Pancreas (tissue), 10 donors: ENCODE measurements around the gene MYOF. TPM values are rescaled to one million over a fixed set of nuclear protein-coding genes. Genes with fewer than 3 reads are reported as not detected.

Source experiments
- ATAC-seq, 4 donors: fragments of 200-7000 bp; cut with Tn5 transposase; one replicate each; pipeline versions ENCODE4 v1.8.0 to v1.9.1; 2020; ENCODE audit warnings: mild to moderate bottlenecking in 4 of 4, moderate library complexity in 4 of 4
- DNase-seq, 6 donors: peaks; one replicate each; pipeline ENCODE4 v3.0.0-alpha.2; 2020
- FAIRE-seq: peaks from 2 replicates; lab custom pipeline; 2012; peaks lifted over from hg19 to GRCh38; lab: Jason Lieb, UNC
- H3K27ac ChIP-seq, 4 donors: fragments of 200-600 bp; sonication (generic); 1 replicate in 3 of 4; 2 replicates in 1 of 4; pipeline versions ENCODE4 v1.5.0 to v1.8.0; 2020
- H3K27me3 ChIP-seq, 4 donors: fragments of 200-600 bp; one replicate each; pipeline ENCODE4 v1.8.0; 2021
- H3K36me3 ChIP-seq, 3 donors: fragments of 200-600 bp; sonication (generic) in 1 of 3; one replicate each; pipeline versions ENCODE4 v1.5.0 to v1.8.0; 2020 to 2021
- H3K4me1 ChIP-seq, 3 donors: fragments of 200-600 bp; one replicate each; pipeline ENCODE4 v1.8.0; 2021
- H3K4me3 ChIP-seq, 4 donors: fragments of 200-600 bp; sonication (generic) in 2 of 4; one replicate each; pipeline versions ENCODE4 v1.5.0 to v1.8.0; 2020 to 2021
- H3K9me3 ChIP-seq, 4 donors: fragments of 200-600 bp; one replicate each; pipeline ENCODE4 v1.8.0; 2021
- CTCF ChIP-seq, 4 donors: fragments of 200-600 bp; sonication (generic) in 3 of 4; IDR thresholded peaks; one replicate each; pipeline versions ENCODE4 v1.5.0 to v1.8.0; 2021; ENCODE audit warnings: antibody characterized with exemption in 4 of 4
- WGBS, 2 donors: extraction: QIAGEN DNeasy Blood & Tissue Kit; methylation state at CpG; one replicate each; pipeline ENCODE4 v1.1.7; 2013; 5-methylcytosine and 5-hydroxymethylcytosine counted together
- intact Hi-C, 3 donors: fragments of 100-400 bp; cut with DNase I; formaldehyde crosslinking; loops; one replicate each; pipeline versions ENCODE4 v1.11.1 to v1.14.2; 2022
- polyA plus RNA-seq, 2 donors: library from polyadenylated mRNA; stranded (reverse); fragments of 200-250 nt; gene quantifications; one replicate each; pipeline ENCODE4 v1.2.3, GENCODE V29; 2013
- total RNA-seq, 6 donors: library from RNA; stranded (reverse); fragmentation: NEBNext Ultra II Directional in 4 of 6; extraction: Animal tissue kit (Norgen Biotek cat#: 25700) in 4 of 6; gene quantifications; one replicate each; pipeline versions ENCODE4 v1.2.1 to v1.2.4, GENCODE V29; 2021 to 2023
- donor health status: healthy with polysubstance abuse.
- donor health status: DM: no; HTN: no; CAD: no; lungs with moderate emphysema.
- donor health status: DM: no; HTN: no; CAD: no.
- donor health status: control.
- donor health status: control.
- donor health status: Bipolar disorder and iron deficiency.
- donor health status: DM: yes; HTN: yes; CAD: no.
- donor health status: DM: no; HTN: no; CAD: no.
- donor health status: DM: no; HTN: no; CAD: no.
- donor health status: DM: yes; HTN: yes; CAD: no.

MYOF gene
- total and polyA plus RNA-seq, 8 donors: 4.7 to 38.2 (median 12.0) TPM

DNA sequence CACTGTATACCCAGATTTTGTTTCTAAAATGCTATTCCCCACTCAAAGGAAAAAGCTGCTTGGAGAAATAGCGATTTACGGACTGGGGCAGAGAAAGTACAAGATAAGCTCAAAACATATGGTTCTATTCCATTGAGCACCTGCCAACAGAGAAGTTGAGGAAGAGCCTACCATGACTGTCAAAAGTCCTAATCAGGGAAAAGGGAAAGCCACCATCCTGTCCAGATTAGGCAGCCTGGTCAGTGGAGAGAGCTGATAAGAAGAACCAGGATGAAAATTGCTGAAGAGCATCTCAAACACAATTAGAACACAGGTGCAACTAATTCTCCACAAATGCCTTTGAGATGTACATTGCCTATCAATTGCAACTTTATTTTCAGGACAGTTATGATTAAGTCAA is 104.1 kb downstream of the MYOF start:
- Histone ChIP-seq H3K4me3 (no peak overlapping the region), H3K4me1 (no peaks in the 10 kb centered on the region), H3K9me3 (no peaks in the 10 kb centered on the region), H3K27ac (no peak overlapping the region), H3K27me3 (no peaks in the 10 kb centered on the region), H3K36me3 (peaks cover 0 to 7% (median 0%) of the 10 kb centered on the region in 3 donors)
- ATAC-seq: no peak
- no peak for DNase-seq
- intact Hi-C loops: loop anchor here in 2 of 3 donors (2.0 to 10.0 kb wide), 2 partner anchors 107 kb away; partner anchors contain the start of gene MYOF (in 1 of the 2)
- no peak for FAIRE-seq
- 84 to 85% methylated on average over 2 of the region's 2 CpGs for WGBS, 2 donors
- TF ChIP-seq CTCF (IDR thresholded peaks at IDR 0.05): no peak

- H3K27me3 ChIP-seq: no peaks in the 10 kb centered on the region
- FAIRE-seq: peak; percentile 63
- peak overlapping the region in 2 of 4 donors; percentile 9 to 25 for H3K27ac ChIP-seq
- H3K36me3 ChIP-seq: peaks cover 0 to 13% (median 0%) of the 10 kb centered on the region in 3 donors
- no peaks in the 10 kb centered on the region for H3K9me3 ChIP-seq
- H3K4me3 ChIP-seq: no peak overlapping the region
- DNase-seq: peak in 3 of 6 donors; percentile 40 to 62 (median 48)
- intact Hi-C loops: loop anchor here in 1 of 3 donors (10.0 kb wide), 1 partner anchor 108 kb away; the partner anchor contains the start of gene MYOF
- H3K4me1 ChIP-seq: no peaks in the 10 kb centered on the region
- ATAC-seq: peak; percentile 82 to 98 (median 96)
- TF ChIP-seq CTCF (IDR thresholded peaks at IDR 0.05): peak; percentile 75 to 95 (median 85)
- 45 to 47% methylated on average over 10 of the region's 10 CpGs for WGBS, 2 donors
Observed at GRCh38 chr10:93376372-93377293, 105.5 kb downstream of the MYOF start.

- Histone ChIP-seq H3K27ac (no peak overlapping the region), H3K27me3 (no peaks in the 10 kb centered on the region), H3K4me1 (no peaks in the 10 kb centered on the region), H3K9me3 (no peaks in the 10 kb centered on the region), H3K4me3 (no peak overlapping the region), H3K36me3 (peaks cover 0 to 13% (median 0%) of the 10 kb centered on the region in 3 donors)
- no peak for ATAC-seq
- no peak for TF ChIP-seq CTCF (IDR thresholded peaks at IDR 0.05)
- FAIRE-seq: no peak
- 20 to 21% methylated on average over 1 of the region's 1 CpG for WGBS, 2 donors
- DNase-seq: no peak
- intact Hi-C loops: loop anchor here in 2 of 3 donors (5.0 to 10.0 kb wide), 2 partner anchors 111 to 114 kb away; partner anchors contain the start of gene MYOF (in 2 of the 2)
Observed at GRCh38 chr10:93370961-93371360, 111.2 kb downstream of the MYOF start.

GRCh38 chr10:93369588-93370164 is 112.5 kb downstream of the MYOF start:
- Histone ChIP-seq H3K9me3 (no peaks in the 10 kb centered on the region), H3K4me3 (no peak overlapping the region), H3K27me3 (no peaks in the 10 kb centered on the region), H3K36me3 (peaks cover 0 to 13% (median 0%) of the 10 kb centered on the region in 3 donors), H3K27ac (no peak overlapping the region), H3K4me1 (no peaks in the 10 kb centered on the region)
- WGBS, 2 donors: 56 to 72% methylated on average over 6 of the region's 6 CpGs
- FAIRE-seq: no peak
- no peak for DNase-seq
- no peak for TF ChIP-seq CTCF (IDR thresholded peaks at IDR 0.05)
- intact Hi-C loops: loop anchor here in 2 of 3 donors (5.0 to 10.0 kb wide), 2 partner anchors 113 to 115 kb away; partner anchors contain the start of gene MYOF (in 2 of the 2)
- ATAC-seq: no peak
